CD4-positive, alpha-beta T cell treated with Interleukin-6 for 4 hours (primary cell): ENCODE data around the gene ANKRD22.
"Not testable (repeated sequence)": the region's sequence is repeated elsewhere in the genome, so short reads cannot be mapped to it uniquely, and the experiment has no call there.

Experiments
- DNase-seq: peaks from one replicate; pipeline ENCODE4 v3.0.0-alpha.2; 2020; ENCODE audit warnings: mixed read lengths

ANKRD22 gene

DNA sequence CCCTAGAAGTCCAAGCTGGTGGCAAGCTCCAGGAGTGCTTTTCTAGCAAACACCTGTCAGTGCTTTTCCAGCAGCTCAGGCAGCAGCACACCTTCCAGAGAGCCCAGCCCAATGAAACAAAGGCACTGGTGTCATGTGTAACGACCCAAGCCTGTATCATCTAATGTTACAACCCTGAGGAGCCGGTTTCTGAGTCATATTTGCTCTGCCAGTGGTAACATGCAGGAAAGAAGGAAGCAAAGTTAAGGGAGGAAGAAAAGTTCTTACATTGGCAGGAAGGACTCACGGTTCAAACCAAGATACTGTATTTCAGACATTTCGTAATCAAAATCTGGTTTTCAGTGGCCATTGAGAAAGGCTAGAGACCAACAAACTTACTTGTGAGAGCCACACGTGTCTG is at the start of gene ANKRD22:
TSS of gene ANKRD22 (minus strand) at position 139 of the 400 bp plus-strand sequence. CDS start 237 bp downstream, outside the sequence.
- DNase-seq = no peak

DNA sequence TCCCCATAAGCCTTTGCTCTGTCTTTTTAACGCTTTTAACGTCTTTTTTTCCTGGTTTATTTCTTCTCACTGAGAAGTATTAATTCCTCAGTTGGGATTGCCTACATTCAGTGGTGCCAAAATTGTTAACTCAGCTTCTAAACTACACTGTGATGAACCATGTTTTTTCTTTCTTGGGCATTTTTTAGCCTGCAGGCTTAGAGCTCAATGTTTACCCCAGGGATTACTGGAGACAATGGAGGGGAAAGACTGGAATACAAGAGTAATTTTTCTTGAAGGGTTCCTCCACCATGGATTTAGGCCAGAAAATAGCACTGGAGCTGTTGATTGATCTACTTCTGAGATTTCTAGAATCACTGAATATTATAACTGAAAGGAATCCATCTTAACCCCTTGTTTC is 48.2 kb upstream of the ANKRD22 start:
- no peak for DNase-seq

DNA sequence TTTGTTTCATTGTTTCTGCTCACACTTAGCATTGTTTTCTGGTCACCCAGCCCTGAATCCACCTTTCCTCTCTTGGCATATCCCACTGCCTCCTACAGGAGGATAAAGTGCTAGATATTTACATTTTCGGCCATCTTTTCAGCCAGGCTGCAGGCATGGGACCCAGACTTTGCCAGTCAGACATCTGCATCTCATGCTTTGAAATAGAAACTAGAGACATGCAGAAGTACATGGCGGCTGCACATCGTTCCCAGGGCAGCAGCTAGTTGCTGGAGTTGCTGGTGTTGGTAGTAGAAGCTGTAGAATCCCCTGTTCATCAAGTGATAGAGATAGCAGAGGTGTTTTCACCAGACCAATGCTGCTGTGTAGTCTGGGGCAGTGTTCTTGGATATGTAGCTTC is 47.1 kb upstream of the ANKRD22 start:
- no peak for DNase-seq

DNA sequence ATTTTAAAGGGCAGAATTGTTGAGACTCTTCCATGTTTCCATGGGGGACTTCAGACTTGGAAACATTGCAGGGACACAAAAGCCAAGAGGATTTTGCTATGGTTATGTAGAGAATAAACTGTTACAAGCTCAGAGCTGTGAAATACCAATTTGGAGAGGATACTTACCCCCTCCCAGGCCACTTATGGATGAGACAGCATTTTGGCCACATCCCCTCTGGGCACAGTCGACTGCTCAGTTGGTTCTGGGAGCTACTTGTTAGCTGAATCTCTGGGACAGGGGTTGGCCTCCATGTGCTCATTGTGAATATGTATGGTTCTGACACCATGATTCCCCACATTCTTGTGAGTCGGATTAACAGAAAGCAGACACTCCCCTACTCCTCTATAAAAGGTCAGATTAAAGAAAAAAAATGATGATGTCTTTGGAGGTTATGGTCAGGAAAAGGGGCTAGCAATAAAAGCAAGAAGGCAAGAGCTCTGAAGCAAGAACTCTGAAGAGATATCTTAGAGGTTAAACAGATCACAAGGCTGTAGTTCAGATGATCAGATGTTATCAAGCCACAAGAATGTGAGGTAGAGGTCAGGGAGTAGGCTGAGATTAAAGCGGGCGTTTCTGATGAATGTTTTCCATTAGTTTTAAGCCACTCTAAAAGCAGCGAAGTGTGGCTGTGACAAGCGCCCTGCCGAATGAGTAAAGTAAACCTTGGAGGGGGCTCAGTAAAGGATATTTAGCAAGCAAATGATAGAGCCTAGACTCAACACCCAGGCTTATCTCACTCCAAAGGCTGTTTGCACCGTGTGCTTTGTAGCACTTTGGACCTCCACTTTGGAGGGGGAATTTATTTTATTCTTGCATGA is 45.6 kb upstream of the ANKRD22 start:
- DNase-seq = no peak

DNA sequence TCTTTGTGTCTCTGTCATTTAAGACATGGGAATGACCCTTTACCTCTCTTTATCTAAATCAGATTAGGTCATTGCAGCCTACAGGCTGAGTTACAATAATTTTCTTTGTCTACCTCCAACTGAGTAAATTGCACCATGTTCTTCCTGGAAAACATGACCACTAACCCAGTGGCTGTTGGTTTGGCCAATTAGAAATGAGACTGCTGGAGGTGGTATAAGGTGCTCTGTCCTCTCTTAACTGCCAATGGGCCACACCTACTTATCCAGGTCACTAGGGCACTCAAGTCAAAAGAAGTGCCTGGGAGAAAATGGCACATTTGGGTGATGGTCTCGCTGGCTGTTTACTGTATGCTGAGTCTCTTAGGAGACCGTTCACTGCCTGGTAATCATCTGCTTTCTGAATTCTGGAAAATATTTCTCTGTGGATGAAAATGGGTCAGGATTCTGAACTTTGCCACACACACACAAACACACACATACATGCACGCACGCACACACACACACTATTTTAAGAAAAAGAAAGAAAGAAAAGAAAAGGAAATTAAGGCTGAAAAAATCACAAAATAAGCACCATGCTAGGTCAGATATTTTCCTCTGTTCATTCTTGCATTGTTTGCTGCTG is 44.8 kb upstream of the ANKRD22 start:
- no peak for DNase-seq

DNA sequence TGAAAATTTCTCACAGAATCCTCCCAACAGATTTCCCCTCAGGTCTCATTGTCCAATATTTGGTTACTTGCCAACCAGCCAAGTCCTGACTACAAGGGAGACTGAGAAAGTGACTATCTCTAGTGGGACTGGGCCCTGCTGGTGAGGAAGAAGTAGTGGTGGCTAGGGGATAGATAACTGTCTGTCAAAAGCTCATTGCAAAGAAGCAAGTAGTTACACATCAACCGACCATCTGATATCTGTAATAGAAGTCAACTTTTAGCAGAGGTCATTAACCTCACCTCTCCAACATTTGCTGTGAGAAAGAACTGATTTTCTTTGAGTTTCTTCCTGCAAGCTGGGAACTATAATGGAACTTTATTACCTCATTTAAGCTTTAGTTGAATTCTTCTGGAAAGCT is 43.6 kb upstream of the ANKRD22 start:
- DNase-seq = no peak

DNA sequence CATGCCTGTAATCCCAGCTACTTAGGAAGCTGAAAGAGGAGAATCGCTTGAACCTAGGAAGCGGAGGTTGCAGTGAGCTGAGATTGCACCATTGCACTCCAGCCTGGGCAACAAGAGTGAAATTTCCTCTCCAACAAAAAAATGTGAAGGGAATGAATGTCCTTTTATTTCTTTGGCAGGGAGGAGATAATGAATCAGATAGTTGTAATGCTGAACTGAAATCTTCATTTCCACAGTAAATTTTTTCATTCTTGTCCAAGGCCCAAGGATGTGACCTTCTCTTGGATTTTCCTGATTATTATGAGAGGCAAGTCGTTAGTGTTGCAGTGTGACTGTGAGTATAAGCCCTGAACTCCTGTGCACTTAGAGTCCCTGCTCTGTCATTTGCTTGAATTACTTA is 42.0 kb upstream of the ANKRD22 start:
- no peak for DNase-seq

DNA sequence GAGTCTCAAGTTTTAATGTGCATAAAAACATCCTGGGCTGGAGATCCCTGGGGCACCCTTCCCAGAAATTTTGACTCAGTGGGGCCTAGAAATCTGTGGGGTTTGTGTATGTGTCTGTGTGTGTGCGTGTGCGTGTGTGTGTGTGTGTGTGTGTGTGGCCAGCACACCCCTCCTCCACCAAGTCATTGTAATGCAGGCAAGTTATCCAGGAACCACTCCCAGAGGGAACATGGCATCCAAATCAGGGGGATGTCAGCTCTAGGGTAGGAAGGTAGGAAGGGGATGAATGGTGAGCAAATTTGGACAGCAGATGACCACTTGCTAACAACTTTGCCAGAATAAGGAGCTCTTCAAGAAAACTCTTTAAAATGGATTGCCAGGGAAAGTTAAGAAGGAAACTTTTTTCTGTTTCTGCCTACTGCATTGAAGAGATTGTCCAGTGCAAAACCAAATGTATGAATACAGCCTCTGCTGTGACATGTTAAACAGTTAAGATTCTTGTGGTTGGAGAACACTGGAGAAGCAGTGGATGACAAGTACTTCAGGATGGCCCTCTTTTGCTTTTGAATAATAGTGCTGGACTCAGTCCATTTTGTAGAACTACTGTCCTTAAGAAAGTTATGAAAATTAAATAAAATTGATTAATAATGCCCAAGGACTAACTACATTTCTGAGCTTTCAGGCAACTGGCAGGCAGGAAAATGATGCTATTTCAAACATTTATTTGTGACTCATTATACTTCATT is 40.8 kb upstream of the ANKRD22 start:
- DNase-seq = no peak

DNA sequence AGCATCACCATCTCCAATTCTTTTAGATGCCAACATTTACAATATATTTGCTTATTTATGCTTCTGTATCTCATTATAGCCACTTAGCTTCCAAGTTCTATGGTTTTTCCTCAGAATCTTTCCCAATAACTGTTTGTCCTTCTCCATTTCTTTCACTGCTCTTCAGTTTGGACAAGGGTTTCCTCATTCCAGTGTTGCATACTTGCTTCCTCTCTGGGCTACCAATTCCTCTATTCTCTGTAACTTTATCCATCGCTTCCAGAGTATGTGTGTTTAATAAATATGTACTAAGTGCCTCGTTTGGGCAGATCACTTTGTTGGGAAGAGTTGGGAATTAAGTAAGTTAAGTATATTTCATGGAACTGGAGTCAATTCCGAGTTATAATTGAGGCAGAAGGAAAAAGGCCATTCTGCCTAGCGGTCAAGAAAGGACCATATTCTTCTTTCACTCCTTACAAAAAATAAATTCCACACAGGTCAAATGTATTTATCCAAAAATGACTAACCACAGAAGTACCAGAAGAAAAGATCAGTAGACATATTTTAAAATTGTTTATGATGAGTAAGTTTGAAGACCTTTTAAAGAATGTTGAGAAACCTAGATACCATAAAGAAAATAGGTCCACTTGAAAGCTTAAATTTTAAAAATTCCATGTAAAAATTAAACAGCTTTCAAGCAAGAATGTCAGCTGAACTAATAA is 39.2 kb upstream of the ANKRD22 start:
- no peak for DNase-seq

DNA sequence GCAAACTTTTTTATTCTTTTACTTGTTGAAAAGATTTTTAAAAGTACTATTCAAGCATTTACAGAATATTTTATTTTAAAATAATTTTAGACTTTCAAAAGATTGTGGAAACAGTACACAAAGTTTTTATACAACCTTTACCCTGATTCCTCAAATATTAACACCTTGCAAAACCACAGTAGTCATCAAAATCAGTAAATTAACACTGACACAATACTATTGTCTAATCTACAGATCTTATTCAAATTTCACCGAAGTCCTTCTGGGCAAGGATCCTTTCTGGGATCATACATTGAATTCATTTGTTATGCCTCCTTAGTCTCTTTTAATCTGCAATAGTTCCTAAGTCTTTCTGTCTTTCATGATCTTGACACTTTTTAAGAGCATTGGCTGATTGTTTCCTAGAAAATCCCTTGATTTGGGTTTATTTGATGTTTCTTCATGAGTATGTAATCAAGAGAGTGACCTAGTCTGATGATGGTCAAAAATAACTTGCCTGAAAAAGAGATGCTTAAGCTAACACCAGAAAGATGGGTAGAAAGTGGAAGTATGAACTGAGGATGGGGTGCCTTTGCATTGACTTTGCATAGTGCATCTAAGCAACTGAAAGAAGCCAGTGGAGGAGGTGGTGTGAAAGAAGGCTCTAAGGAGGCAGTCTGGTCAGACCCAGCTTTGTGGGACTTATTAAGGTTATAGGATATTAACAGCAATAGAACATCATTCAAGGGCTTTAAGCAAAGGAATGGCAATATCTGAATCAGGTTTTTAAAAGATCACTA is 38.1 kb upstream of the ANKRD22 start:
- no peak for DNase-seq

DNA sequence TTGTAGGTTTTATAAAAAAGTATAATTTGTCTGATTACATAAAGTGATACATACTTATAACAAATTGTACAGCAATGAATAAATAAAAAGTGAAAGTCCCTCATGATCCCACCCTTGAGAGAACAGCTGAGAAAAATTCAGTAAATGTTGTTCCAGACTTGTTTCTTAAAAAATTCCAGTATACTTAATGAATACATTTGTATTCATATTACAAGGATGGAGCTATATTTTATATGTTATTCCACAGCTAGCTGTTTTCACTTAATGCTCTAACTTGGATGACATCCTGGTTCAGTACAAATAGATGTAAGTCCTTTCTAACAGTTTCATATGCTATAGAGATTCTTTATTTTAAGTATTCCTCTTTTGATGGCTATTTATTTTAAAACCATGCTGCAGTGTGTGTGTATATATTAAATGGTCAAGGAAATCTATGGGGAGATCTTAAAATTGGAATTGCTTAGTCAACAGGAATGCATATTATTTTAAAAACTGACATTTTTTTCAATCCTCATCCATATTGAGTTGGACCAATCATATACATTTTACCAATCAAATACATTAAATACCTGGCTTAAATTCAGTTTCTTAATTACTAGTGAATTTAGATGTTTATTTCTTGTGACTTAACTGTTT is 37.3 kb upstream of the ANKRD22 start:
- no peak for DNase-seq

DNA sequence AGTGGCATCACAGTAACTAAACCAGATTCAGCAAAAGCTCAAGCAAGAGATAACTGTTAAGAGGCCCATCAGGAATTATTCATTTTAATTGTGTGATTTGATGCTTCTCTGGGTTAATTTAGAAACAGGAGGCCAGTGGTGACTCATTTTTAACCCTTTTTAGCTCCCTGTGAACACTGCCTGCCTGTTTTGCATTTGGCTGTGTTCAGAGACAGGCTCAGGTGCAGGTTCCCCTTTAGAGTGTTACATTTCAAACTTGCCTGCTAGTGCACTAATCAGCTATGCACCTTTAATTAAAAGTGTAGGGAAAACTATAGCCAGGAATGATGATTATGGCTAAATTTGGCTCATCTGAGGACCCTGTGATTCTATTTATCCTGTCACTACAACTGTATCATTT is 34.9 kb upstream of the ANKRD22 start:
- DNase-seq = no peak

DNA sequence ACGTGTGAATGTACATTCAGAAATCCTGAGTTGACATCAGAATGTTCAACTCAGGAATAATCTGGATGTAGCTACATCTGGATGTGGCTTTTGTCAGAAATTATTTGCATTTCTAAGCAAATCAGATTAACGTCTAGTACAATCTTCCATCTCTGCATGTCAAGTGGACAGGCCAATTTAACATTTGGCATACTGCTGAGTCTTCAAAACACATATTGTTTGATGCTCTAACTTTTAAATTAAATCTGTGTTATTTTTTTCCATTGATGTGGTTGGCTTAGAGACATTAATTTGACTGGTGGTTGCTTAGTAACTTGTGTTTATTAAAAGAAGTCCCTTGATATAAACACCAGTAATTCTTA is 31.8 kb upstream of the ANKRD22 start:
- no peak for DNase-seq

DNA sequence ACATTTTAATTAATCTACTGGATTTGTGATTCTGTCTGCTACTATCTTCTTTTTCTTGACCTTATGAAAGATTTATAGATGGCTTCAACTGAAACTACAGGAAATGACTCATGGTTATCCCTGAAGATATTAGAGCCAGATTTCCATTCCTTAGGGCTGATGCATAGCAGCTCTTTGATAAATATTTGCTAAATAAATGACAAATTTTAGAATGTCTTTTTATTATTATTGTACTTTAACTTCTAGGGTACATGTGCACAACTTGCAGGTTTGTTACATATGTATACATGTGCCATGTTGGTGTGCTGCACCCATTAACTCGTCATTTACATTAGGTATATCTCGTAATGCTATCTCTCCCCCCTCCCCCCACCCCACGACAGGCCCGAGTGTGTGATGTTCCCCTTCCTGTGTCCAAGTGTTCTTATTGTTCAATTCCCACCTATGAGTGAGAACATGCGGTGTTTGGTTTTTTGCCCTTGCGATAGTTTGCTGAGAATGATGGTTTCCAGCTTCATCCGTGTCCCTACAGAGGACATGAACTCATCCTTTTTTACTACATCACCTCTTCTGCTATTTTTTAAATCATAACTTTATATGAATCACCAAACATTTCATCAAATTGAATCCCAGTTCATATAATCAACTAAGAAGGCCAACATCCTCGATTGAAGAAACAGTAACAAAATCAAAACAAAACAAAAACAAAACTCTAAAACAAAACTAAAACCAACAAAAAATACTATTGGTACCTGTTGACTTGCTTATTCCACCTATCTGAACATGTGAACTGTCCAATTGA is 31.2 kb upstream of the ANKRD22 start:
- not testable (repeated sequence) for DNase-seq

DNA sequence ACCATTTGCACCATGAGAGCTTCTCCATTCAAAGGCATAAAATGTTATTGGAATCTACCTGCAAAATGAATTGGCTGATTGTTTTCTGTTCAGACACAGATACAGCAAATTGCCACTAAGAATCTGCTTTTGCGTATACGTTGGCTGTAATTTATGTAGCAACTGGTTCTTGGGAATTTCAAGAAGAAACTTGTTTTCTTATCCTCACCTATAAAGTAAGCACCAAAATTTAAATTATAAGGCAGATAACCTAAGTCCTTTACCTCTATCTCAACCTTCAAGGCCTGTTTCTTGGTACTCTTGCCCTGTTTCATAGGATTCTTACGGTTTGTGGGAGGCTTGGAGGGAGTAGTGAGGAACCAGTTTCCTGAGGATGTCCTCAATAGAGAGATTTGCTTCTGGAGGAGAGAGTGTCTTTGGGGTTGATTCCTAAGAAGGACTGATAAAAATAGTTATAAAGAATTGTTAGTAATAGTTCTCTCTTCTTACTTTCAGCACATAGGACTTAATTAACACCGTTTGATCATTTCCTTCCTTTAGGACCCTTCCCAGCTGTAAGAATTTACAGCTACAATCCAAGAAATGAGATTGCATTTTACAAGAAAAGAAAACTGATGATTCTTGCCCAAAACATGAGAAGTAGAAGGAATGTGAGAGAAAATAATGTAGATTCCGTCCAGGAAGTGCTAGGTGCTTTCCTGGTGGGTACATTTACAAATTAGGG is 30.4 kb upstream of the ANKRD22 start:
- DNase-seq = no peak

DNA sequence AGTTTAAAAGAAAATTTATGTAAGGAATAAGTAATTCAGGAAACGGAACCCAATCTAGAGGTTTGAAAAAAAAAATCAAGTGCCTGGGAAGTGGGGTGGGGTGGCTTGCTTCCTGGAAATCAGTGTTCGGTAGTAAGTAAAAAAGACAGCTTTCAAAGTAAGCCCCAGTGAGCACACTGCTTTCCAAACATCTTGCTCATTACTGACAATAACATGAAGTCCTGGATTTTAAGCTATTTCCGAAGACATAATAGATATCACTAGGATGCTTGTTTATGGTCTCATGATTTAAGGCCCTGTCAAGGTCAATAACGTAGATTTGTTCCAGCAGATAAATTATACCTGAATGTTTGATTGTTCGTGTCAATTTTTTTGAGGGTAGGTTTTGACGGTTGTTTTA is 29.7 kb upstream of the ANKRD22 start:
- DNase-seq = peak; percentile 25

DNA sequence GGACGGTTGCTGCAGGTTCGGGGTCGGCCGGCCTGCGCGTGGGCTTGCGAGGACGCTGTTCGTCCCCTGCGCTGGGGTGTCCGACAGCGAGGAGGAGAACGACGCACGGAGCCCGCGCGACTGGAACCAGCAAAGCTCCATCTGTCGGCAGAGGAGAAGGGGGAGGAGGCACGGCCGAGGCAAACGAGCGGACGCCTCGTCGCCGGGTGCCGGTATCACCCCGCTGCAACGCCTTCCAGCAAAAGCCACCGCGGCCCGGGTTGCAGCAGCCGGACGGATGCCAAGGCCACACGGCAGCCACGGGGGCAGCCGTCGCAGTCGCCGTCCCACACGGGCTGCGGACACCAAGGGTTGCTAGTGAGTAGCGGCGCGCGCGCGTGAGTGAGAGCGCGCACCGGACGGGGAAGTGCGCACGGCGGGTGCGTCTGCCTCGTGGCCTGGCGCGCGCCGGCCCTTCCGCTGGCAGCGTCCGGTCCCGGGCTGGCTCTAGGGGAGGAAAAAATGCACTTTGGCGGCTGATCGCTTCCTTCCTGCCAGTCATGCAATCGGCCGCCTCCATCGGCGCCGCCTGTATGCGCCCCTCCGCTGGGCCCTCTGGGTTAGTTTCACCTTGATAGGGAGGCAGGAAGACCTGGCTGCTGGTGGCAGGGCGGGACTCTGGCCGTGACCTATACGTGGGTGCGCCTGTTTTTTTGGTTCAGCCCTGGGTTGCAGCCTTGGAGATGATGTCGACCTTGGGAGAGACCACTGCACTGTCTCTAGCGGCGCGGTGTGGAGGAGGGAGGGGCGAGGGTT is 28.8 kb upstream of the ANKRD22 start:
- peak; percentile 74 for DNase-seq

DNA sequence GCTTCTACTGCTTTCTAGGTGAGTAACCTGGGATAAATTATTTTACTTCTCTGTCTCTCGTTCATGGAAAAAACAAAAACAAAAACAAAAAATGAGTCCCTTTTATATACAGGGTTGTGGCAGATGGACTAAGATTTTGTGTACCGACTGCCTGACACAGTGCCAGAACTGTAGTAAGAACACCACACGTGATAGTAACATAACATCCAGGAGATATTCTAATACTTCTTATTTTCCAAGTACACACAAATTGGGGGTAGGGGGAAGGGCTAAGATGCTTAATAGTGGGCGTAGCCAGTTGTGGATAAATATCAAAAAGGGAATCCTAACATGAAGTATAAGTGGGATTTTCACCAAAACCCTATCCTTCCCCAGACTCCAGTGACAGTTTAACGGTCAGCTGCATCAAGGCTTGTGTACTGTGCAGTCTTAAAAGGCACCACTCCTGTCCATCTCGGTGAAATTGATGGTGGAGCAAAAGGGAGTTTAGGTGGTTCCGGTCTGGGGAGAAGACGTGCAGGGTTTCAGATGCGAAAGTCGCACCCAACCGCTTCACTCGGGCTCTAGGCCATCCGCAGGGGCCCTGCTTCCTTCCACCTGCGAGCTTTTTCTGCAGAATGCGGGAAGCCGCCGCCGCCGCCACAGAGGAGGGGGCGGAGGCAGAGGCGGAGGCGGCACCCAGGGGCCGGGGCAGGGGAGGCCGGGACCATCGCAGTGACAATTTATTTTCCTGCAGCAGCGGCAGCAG is 28.1 kb upstream of the ANKRD22 start, which contains the start of gene STAMBPL1:
TSS of gene STAMBPL1 (plus strand) at position 712 of the 748 bp plus-strand sequence. CDS start 21,464 bp downstream, outside the sequence.
- peak; percentile 85 for DNase-seq
